Posterior vena cava (tissue), 2 donors: ENCODE measurements around the gene HSD17B7. TPM values are rescaled to one million over a fixed set of nuclear protein-coding genes. Genes with fewer than 3 reads are reported as not detected.
"Not testable (repeated sequence)": the region's sequence is repeated elsewhere in the genome, so short reads cannot be mapped to it uniquely, and the experiment has no call there.

ENCODE experiments used
- DNase-seq: peaks from one replicate; pipeline ENCODE4 v3.0.0-alpha.2; 2020; ENCODE audit warnings: low spot score
- intact Hi-C, 2 donors: fragments of 100-400 bp; cut with DNase I; formaldehyde crosslinking; loops; one replicate each; pipeline versions ENCODE4 v1.14.1 to v1.14.2; 2022 to 2023
- long read RNA-seq, 2 donors: library from polyadenylated mRNA; unstranded; transcript quantifications; one replicate each; pipeline ENCODE4 v2.0.0, GENCODE V29; 2020 to 2021
- total RNA-seq, 2 donors: library from RNA; stranded (reverse); fragmentation: NEBNext Ultra II Directional; extraction: Animal tissue kit (Norgen Biotek cat#: 25700); gene quantifications; one replicate each; pipeline ENCODE4 v1.2.1, GENCODE V29; 2021
- donor health status: DM: yes; HTN: yes; CAD: no.
- donor health status: DM: yes; HTN: yes; CAD: no.

Gene HSD17B7, protein sequence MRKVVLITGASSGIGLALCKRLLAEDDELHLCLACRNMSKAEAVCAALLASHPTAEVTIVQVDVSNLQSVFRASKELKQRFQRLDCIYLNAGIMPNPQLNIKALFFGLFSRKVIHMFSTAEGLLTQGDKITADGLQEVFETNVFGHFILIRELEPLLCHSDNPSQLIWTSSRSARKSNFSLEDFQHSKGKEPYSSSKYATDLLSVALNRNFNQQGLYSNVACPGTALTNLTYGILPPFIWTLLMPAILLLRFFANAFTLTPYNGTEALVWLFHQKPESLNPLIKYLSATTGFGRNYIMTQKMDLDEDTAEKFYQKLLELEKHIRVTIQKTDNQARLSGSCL
- 1 to 10 TPM; 4.0 to 5.5 TPM for total RNA-seq
- long read RNA-seq, donor 1, partial matches to known transcripts, result 1 of 3 reads
- long read RNA-seq, donor 1, other reads (novel, unspliced or antisense), result 0 of 3 reads
- long read RNA-seq, donor 2, transcript HSD17B7-201 (9 exons, 1,190 nt), result major isoform, 11 of 14 reads
- long read RNA-seq, donor 2, partial matches to known transcripts, result 0 of 14 reads
- long read RNA-seq, donor 2, other reads (novel, unspliced or antisense), result 3 of 14 reads

- intact Hi-C loops, result loop anchor here in 1 of 2 donors (10.0 kb wide), 1 partner anchor 176 kb away; no protein-coding TSS in a partner anchor
- peak; percentile 89 for DNase-seq
Measured at GRCh38 chr1:162790303-162790984, at the start of gene HSD17B7. Gene HSD17B7, plus strand, starts transcription at chr1:162790702. Its CDS starts 99 bp downstream, at chr1:162790801.

DNA sequence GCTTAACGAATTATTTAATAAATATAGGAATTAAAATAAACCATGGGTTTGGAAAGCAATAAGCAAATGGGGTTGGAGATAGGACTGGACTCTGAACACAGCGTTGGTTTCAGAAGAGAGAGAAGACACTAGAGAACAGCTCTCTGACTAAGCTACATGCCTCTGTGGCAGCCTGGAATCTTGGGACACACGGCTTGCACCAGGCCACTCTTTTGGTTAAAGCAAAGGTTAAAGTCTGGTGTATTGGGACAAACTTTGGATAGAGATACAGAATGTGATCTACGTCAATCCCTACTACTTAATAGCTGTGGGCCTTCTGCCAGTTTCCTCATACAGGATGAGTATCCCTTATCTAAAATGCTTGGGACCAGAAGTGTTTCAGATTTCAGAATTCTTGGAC lies 49.7 kb upstream of the HSD17B7 start:
- intact Hi-C loops, result no loop called here
- no peak for DNase-seq

DNA sequence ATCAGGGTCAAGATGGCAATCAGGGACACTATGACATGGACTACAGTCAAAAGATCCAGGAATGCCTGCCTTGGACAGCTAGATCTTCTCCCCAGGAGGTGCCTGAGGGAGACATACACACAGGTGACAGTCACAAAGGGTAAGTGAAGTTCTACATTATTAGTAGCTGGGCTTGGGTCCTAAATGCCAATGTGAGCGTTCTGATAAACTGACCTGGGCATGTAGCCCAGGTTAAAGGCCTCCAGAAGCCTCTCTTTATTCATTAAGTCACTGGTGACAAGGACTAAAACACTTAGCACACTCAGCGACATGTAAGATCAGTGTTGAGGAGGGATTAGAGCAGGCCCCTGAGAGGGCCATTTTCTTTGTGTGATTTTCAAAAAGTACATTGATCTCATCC lies 48.9 kb upstream of the HSD17B7 start:
- intact Hi-C loops, result no loop called here
- DNase-seq, result no peak

DNA sequence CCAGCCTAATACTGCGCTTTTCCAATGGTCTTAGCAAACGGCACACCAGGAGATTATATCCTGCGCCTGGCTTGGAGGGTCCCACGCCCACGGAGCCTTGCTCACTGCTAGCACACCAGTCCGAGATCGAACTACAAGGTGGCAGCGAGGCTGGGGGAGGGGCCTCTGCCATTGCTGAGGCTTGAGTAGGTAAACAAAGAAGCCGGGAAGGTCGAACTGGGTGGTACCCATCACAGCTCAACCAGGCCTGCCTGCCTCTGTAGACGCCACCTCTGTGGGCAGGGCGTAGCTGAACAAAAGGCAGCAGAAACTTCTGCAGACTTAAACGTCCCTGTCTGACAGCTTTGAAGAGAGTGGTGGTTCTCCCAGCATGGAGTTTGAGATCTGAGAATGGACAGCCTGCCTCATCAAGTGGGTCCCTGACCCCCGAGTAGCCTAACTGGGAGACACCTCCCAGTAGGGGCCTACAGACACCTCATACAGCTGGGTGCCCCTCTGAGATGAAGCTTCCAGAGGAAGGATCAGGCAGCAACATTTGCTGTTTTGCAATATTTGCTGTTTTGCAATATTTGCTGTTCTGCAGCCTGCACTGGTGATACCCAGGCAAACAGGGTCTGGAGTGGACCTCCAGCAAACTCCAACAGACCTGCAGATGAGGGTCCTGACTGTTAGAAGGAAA lies 44.1 kb upstream of the HSD17B7 start:
- DNase-seq, intact Hi-C loops: not testable (repeated sequence)

DNA sequence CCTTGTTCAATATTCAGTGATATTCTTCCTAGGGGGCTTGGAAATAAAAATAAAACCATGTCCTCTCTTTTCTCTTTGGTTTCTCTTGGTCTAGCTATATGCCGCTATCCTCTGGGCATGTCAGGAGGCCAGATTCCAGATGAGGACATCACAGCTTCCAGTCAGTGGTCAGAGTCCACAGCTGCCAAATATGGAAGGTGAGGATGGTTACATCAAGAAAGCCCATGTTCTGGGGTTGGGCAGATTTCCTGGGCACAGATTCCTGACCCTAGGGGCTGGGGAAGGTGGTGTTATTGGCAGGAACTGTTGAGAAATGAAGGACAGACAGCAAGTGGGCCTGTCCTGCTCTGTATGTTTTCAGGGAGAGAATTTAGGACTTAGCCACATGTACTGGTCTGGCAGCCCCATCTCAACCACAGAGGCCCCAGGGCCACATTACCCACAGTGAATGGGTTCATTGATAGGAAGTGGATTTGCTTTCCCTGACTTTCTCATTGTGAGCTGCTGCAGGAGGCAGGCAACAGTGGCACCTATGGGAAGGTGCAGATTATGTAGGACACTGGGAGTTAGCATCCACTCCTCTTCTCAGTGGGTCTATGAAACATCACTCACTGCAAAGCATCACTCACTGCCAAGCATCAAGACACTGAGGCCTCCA lies 37.4 kb upstream of the HSD17B7 start:
- DNase-seq, result no peak

DNA sequence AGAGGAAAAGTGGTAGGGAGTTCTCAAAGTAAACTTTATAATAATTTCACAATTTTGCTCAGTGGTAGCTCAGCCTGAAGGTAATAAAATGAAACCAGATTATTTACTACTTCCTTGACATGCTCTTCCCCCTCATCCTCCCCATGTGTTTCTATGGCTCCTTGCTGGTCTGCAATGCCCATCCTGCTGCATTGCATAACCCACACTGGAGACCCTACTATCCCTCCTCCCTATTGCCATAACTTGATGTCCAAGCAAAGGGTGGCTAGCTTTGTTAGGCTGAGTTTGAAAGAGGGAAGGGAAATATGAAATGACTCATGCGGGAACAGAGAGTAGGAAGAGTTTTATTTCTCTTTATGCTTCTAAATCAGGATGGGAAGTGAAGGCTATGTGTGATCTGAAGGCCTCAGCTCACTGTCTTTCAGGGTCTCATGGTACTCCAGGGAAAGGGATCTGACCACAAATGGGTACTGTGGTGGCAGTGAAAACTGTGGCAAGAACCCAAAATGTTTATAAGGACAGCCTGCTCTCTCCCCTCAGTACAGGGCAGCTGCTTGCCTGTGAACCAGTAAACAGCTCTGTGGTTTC lies 36.4 kb upstream of the HSD17B7 start:
- DNase-seq, result no peak
- intact Hi-C loops, result no loop called here

More for the DNA sequence above, 37.4 kb upstream of the HSD17B7 start:
- intact Hi-C loops, result no loop called here

DNA sequence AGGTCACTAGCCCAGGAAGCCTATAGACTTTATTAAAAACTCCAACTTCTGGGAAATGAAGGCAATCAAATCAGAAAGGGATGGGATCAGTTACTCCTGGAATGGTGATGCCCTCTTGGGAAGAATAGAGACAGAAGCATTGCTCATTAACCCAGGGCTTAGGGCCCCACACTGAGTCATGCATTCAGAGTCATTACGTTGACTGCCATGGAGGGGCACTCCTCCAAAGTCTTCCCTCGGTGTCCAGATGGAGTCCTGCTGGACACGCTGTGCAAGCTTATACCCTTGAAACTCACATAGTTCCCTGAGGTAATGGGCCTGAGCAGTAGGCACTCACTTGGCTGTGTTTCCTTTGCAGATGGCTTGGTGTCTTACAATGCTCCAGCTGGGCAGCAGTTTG lies 35.2 kb upstream of the HSD17B7 start:
- no peak for DNase-seq
- intact Hi-C loops, result no loop called here

DNA sequence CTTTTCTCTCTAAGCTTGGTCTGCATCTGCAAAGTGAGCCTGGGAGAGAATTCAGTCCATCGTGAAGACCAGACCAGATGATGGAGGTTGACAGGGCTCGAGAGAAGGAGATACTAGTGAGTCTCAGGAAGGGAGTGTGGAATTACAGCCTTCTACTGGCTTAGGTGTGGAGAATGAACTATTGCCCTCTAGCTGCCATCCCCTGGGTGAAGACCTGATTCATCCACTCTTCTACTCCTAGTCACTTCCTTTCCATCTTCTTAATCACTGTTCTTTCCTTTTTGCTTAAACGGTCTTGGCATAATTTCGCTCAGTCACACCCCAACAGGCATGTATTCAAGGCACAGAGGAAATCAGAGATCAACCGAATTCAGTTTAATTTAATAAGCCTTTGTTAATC lies 34.0 kb upstream of the HSD17B7 start:
- intact Hi-C loops, result no loop called here
- no peak for DNase-seq

DNA sequence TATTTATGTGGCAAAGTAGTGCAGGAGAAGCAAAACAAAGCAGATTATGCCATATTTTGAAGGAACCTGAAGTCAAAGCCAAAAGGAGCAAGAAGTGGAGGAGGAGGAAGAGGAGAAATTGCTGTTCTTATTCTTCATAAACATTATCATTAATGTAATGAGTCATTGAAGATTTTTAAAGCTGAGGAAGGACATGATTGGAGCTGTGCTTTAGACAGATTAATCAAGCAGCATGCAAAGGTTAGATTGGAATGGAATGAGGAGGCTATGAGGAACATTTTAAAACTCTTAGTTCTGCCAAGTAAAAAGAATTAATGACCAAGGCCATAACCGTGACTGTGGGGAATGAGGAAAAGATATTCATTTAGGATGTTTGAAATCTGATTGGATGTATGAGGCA lies 33.0 kb upstream of the HSD17B7 start:
- intact Hi-C loops, result no loop called here

DNA sequence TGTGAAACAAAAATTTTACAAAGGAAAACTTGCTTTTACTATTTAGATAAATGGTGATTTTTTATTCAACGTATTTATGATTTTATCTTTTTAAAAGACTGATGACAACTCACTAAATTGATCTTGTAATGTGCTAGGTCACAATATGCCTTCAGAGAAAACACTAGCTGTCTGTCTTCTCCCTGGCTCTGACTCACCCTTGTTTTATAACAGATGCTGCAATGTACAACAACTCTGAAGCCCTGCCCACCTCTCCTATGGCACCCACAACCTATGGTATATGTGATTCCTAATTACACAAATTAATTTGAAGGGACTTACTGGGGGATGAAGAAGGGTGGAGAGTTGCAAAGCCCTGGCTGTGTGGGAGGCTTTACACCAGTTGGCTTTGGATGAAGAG lies 24.7 kb upstream of the HSD17B7 start:
- intact Hi-C loops, result loop anchor here in 1 of 2 donors (10.0 kb wide), 1 partner anchor 151 kb away; no protein-coding TSS in a partner anchor
- DNase-seq, result no peak

More for the DNA sequence above, 33.0 kb upstream of the HSD17B7 start:
- no peak for DNase-seq

GRCh38 chr1:162772571-162773154 lies 17.8 kb upstream of the HSD17B7 start:
- intact Hi-C loops, result no loop called here
- DNase-seq, result no peak

- DNase-seq, result no peak
- intact Hi-C loops, result no loop called here
Measured at GRCh38 chr1:162774007-162774406, 16.5 kb upstream of the HSD17B7 start.

DNA sequence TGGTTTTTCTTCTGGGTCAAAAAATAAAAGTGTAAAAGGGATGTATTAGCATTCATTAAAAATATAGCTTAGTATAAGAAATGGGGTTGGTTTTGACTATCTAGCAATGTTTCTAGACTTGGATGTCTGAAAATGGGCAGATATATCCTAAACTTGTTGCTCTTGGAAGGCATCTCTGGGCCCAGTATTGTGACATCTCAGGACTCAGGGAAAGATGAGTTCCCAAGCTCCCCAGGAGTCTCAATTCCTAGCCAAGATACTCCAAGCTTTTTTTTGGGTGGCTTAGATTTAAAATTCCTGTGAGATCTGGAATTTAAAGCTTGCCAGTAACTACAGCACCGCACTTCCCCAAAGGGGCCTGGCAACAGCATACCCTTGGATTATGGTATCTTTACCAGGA lies 11.5 kb upstream of the HSD17B7 start:
- intact Hi-C loops, result no loop called here
- no peak for DNase-seq

- intact Hi-C loops, result no loop called here
- DNase-seq, result no peak
Measured at GRCh38 chr1:162782671-162783070, 7.8 kb upstream of the HSD17B7 start.

DNA sequence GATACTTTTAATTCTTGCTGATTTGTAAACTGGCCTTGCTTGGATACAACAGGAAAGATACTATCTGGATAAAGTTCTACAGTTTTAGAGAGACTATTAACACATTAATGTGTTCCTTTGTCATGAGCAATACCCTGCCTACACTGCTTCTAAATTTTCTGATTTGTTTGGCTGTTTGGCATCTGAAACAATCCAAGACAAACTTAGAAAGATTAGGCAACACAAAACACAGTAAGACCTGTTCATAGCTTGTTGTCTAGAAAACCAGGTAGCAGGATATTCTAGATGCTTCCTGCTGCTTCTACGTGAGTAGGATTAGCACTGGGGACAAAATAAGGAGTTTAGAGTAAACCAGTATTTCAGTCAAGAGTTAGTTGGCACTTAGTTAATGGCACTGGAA lies 5.6 kb upstream of the HSD17B7 start:
- DNase-seq, intact Hi-C loops: not testable (repeated sequence)

DNA sequence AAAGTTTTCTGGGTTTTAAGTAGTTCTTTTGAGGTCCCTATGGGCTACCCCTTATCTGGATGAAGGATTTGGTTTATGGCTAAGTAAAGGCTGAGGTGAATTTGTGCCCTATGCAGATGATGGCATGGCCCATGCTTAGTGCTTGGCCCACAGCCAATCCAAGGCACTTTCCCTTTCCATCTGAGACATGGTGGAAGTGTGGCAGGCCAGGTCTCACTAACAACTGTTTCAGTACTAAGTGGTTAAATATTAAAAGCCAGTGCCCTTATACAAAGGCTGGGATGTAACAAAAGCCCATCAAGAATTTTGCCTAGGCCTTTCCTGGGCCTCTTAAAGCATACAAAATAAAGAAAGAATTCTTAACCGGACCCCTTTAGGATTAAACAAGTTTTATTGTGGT lies 1.7 kb upstream of the HSD17B7 start:
- DNase-seq, intact Hi-C loops: not testable (repeated sequence)

GRCh38 chr1:162790985-162791357 lies 469 bp downstream of the HSD17B7 start:
- intact Hi-C loops, result loop anchor here in 1 of 2 donors (10.0 kb wide), 1 partner anchor 176 kb away; no protein-coding TSS in a partner anchor

GRCh38 chr1:162794284-162794683 lies 3.8 kb downstream of the HSD17B7 start:
- not testable (repeated sequence) for DNase-seq
- intact Hi-C loops, result loop anchor here in 1 of 2 donors (10.0 kb wide), 1 partner anchor 179 kb away; no protein-coding TSS in a partner anchor

More at GRCh38 chr1:162790985-162791357, 469 bp downstream of the HSD17B7 start:
- DNase-seq, result not testable (repeated sequence)
